ENCODE data around the gene PHACTR4. TPM values are rescaled to one million over a fixed set of nuclear protein-coding genes. Genes with fewer than 3 reads are reported as not detected.
"Not testable (repeated sequence)": the region's sequence is repeated elsewhere in the genome, so short reads cannot be mapped to it uniquely, and the experiment has no call there.

Gene PHACTR4
- total RNA-seq, 2 experiments from 2014 or later, result 20.3 to 20.9 TPM

DNA sequence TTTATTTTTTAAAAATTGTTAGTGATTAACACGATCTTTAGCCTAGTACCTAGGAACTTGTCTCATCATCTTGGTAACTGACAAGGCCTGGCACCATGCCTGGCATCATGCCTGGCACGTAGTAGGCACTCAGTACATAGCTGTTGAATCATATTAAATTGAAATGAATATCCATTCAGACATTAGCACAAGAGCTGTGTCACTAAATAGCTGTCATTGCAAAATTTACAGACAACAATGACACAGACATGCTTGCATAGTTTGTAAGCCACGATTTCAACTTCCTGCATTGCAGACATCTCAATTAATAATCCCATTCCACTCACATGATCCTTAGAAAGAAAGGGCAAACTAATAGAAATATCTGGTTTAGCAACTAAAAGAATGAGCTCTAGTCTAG lies 15.4 kb upstream of the PHACTR4 start:
- Mint-ChIP-seq H3K4me3 (no peak overlapping the region), H3K4me1 (ENCODE audit: low read depth) (no peaks in the 10 kb centered on the region), H3K27me3 (no peaks in the 10 kb centered on the region), H3K9me3 (no peaks in the 10 kb centered on the region), H3K27ac (no peak overlapping the region), H3K36me3 (ENCODE audit: low read depth) (no peaks in the 10 kb centered on the region)
- DNase-seq (no peak), ATAC-seq (no peak)
- ChIA-PET CTCF (interaction anchor here (0.9 to 1.6 kb wide), 7 partner anchors 9 to 528 kb away, joined by 3 to 6 read pairs (median 3); no protein-coding TSS in a partner anchor), POLR2A (interaction anchor here (0.7 to 1.6 kb wide), 2 partner anchors 8 to 155 kb away, joined by 3 to 4 read pairs; no protein-coding TSS in a partner anchor)
- intact Hi-C loops (cut with micrococcal nuclease), result no loop called here
- no peak for TF ChIP-seq CTCF (IDR thresholded peaks at IDR 0.05)

GRCh38 chr1:28358716-28359115 lies 10.8 kb upstream of the PHACTR4 start:
- CTCF ChIA-PET, result interaction anchor here (1.0 to 4.5 kb wide), 13 partner anchors 11 to 518 kb away, joined by 3 to 40 read pairs (median 6); partner anchors contain the start of genes PHACTR4 and SESN2
- Mint-ChIP-seq H3K36me3 (ENCODE audit: low read depth) (no peaks in the 10 kb centered on the region), H3K9me3 (no peaks in the 10 kb centered on the region), H3K27me3 (no peaks in the 10 kb centered on the region), H3K4me3 (no peak overlapping the region), H3K4me1 (ENCODE audit: low read depth) (peaks cover 2% of the 10 kb centered on the region), H3K27ac (no peak overlapping the region)
- DNase-seq (no peak), ATAC-seq (no peak)
- POLR2A ChIA-PET, result no interaction called here
- intact Hi-C loops (cut with micrococcal nuclease), result no loop called here
- TF ChIP-seq CTCF (IDR thresholded peaks at IDR 0.05), result no peak

- no peaks in the 10 kb centered on the region for H3K9me3 Mint-ChIP-seq
- peak; percentile 80 for TF ChIP-seq CTCF (IDR thresholded peaks at IDR 0.05)
- peak; percentile 93 for DNase-seq
- intact Hi-C loops (cut with micrococcal nuclease), result loop anchor here (5.0 kb wide), 1 partner anchor 518 kb away; no protein-coding TSS in a partner anchor
- no peaks in the 10 kb centered on the region for H3K36me3 Mint-ChIP-seq (ENCODE audit: low read depth)
- H3K27me3 Mint-ChIP-seq, result no peaks in the 10 kb centered on the region
- H3K27ac Mint-ChIP-seq, result no peak overlapping the region
- H3K4me3 Mint-ChIP-seq, result no peak overlapping the region
- H3K4me1 Mint-ChIP-seq (ENCODE audit: low read depth), result peaks cover 2% of the 10 kb centered on the region
- ChIA-PET CTCF (interaction anchor here (0.6 to 4.5 kb wide), 54 partner anchors 10 to 1594 kb away, joined by 3 to 40 read pairs (median 4); partner anchors contain the start of genes MED18, PHACTR4 and SESN2), POLR2A (interaction anchor here (0.6 to 2.1 kb wide), 6 partner anchors 9 to 288 kb away, joined by 3 to 5 read pairs (median 3); partner anchors contain the start of gene RCC1)
- peak; percentile 84 for ATAC-seq
Observed at GRCh38 chr1:28359592-28360239, 9.8 kb upstream of the PHACTR4 start.

- ChIA-PET CTCF (interaction anchor here (0.7 to 1.4 kb wide), 3 partner anchors 9 to 128 kb away, joined by 3 to 8 read pairs (median 3); no protein-coding TSS in a partner anchor), POLR2A (no interaction called here)
- ATAC-seq (no peak), DNase-seq (no peak)
- intact Hi-C loops (cut with micrococcal nuclease), result loop anchor here (5.0 kb wide), 1 partner anchor 512 kb away; no protein-coding TSS in a partner anchor
- no peak overlapping the region for H3K27ac Mint-ChIP-seq
- H3K27me3 Mint-ChIP-seq, result no peaks in the 10 kb centered on the region
- H3K9me3 Mint-ChIP-seq, result no peaks in the 10 kb centered on the region
- H3K36me3 Mint-ChIP-seq (ENCODE audit: low read depth), result no peaks in the 10 kb centered on the region
- no peak for TF ChIP-seq CTCF (IDR thresholded peaks at IDR 0.05)
- no peak overlapping the region for H3K4me3 Mint-ChIP-seq
- H3K4me1 Mint-ChIP-seq (ENCODE audit: low read depth), result peaks cover 12% of the 10 kb centered on the region
Observed at GRCh38 chr1:28364888-28365287, 4.7 kb upstream of the PHACTR4 start.

DNA sequence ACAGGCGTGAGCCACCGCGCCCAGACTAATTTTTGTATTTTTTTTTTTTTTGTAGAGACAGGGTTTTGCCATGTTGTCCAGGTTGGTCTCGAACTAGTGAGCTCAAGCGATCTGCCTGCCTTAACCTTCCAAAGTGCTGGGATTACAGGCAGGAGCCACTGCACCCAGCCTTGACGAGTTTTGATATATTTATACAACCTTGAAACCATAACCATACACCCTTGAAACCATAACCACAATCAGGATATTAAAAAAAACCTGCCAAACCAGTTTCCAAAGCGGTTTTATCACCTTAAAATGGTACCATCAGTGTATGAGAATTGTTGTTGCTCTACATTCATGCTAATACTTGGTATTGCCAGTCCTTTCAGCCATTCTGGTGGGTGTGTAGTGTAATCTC lies 3.7 kb upstream of the PHACTR4 start:
- H3K4me1 Mint-ChIP-seq (ENCODE audit: low read depth), result peaks cover 19% of the 10 kb centered on the region
- ChIA-PET CTCF (interaction anchor here (1.4 kb wide), 1 partner anchor 117 kb away, joined by 8 read pairs; no protein-coding TSS in a partner anchor), POLR2A (no interaction called here)
- H3K9me3 Mint-ChIP-seq, result no peaks in the 10 kb centered on the region
- ATAC-seq (no peak), DNase-seq (no peak)
- TF ChIP-seq CTCF (IDR thresholded peaks at IDR 0.05), result no peak
- no peaks in the 10 kb centered on the region for H3K27me3 Mint-ChIP-seq
- H3K36me3 Mint-ChIP-seq (ENCODE audit: low read depth), result peaks cover 2% of the 10 kb centered on the region
- H3K27ac Mint-ChIP-seq, result no peak overlapping the region
- H3K4me3 Mint-ChIP-seq, result no peak overlapping the region
- intact Hi-C loops (cut with micrococcal nuclease), result no loop called here

DNA sequence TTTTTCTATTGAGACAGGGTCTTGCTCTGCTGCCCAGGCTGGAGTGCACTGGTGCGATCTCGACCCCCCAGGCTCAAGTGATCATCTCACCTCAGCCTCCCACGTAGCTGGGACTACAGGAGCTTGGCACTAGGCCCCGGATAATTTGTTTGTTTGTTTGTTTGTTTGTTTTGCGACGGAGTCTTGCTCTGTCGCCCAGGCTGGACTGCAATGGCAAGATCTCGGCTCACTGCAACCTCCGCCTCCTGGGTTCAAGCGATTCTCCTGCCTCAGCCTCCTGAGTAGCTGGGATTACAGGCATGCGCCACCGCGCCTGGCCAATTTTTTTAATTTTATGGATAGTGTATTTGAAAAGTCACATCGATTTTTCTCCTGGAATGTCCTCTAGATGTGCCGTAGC lies 932 bp upstream of the PHACTR4 start:
- DNase-seq; H3K27me3 Mint-ChIP-seq; ATAC-seq; H3K36me3 Mint-ChIP-seq (ENCODE audit: low read depth); H3K9me3 Mint-ChIP-seq; intact Hi-C loops (cut with micrococcal nuclease): not testable (repeated sequence)
- Mint-ChIP-seq H3K4me1 (ENCODE audit: low read depth) (peaks cover 26% of the 10 kb centered on the region), H3K27ac (peak overlapping the region; percentile 94), H3K4me3 (peak overlapping the region; percentile 97)
- POLR2A ChIA-PET, result interaction anchor here (0.7 to 1.8 kb wide), 3 partner anchors 8 to 142 kb away, joined by 3 to 6 read pairs (median 3); partner anchors contain the start of gene MED18
- CTCF ChIA-PET, result interaction anchor here (0.6 to 4.4 kb wide), 4 partner anchors 9 to 120 kb away, joined by 3 to 31 read pairs (median 10); no protein-coding TSS in a partner anchor
